Activated T-helper 1 cell treated with anti-CD3 and anti-CD28 coated beads, Interleukin-12 subunit alpha, Interleukin-12 subunit beta, Interleukin-2, Interleukin-4 antibody, amounts not matched to agents 30 ng/mL and 10 ng/mL and 1 ng/mL, durations not matched to agents 14 hours and 24 hours and 36 hours (primary cell): ENCODE data around the gene CIDEB. TPM values are rescaled to one million over a fixed set of nuclear protein-coding genes. Genes with fewer than 3 reads are reported as not detected.
"Not testable (repeated sequence)": the region's sequence is repeated elsewhere in the genome, so short reads cannot be mapped to it uniquely, and the experiment has no call there.

Experiments
- DNase-seq: peaks from one replicate; pipeline ENCODE4 v3.0.0; 2021; ENCODE audit warnings: low spot score
- H3K27ac Mint-ChIP-seq: one replicate; pipeline ENCODE4 v1.8.0; 2021; ENCODE audit warnings: mild to moderate bottlenecking, mixed read lengths
- H3K27me3 Mint-ChIP-seq: one replicate; pipeline ENCODE4 v1.8.0; 2022; ENCODE audit warnings: mild to moderate bottlenecking, moderate library complexity, mixed read lengths; ENCODE audit not compliant: insufficient read depth
- H3K36me3 Mint-ChIP-seq: one replicate; pipeline ENCODE4 v1.8.0; 2021; ENCODE audit warnings: low read depth, mixed read lengths
- H3K4me1 Mint-ChIP-seq: one replicate; pipeline ENCODE4 v1.8.0; 2021; ENCODE audit warnings: low read depth, mixed read lengths
- H3K4me3 Mint-ChIP-seq: one replicate; pipeline ENCODE4 v1.8.0; 2021; ENCODE audit warnings: mild to moderate bottlenecking, moderate library complexity, mixed read lengths
- H3K9me3 Mint-ChIP-seq: one replicate; pipeline ENCODE4 v1.8.0; 2021; ENCODE audit warnings: mixed read lengths
- intact Hi-C: fragments of 100-400 bp; cut with micrococcal nuclease; formaldehyde crosslinking; loops from one replicate; pipeline ENCODE4 v1.15.1; 2024
- total RNA-seq: library from RNA; stranded (reverse); gene quantifications from 2 replicates; pipeline ENCODE4 v1.2.3, GENCODE V29; 2022

CIDEB gene, protein sequence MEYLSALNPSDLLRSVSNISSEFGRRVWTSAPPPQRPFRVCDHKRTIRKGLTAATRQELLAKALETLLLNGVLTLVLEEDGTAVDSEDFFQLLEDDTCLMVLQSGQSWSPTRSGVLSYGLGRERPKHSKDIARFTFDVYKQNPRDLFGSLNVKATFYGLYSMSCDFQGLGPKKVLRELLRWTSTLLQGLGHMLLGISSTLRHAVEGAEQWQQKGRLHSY
- total RNA-seq, result 18.1 and 18.7 TPM in 2 replicates

DNA sequence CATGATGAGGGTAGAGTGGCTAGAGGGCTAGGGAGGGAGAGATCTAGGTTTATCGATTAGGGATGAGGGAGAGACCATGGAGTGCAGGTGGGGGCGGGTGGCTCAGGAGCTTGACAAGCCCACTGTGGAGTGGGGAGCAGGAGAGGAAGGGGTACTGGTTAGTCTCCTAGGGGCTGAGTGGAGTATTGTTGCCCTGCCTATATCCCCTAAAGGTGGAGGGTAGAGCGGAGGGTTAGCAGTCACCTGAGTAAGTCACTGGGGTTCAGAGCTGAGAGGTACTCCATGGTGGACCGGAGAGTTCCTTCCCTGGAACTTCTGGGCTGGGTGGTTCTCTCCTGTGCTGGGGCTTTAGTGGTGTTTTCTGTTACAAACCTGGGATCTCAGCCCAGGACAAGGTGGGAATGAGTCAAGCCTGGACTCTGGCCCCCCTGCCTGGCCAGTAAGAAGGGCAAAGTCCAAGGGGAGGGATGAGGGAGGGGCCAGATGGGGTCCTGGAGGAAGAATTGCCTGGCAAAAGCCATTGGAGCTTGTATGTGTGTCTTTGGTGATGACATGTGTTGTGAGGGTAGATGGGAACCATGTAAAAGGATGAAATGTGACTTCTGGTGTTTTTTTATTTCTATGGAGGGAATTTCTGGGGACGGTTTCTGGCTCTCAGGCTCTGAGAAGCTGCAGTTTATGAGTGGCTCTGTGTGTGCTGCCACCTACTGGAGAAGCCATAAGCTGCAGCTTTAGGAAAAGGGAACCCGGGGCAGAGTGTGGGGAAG is at the start of gene CIDEB:
CIDEB (minus strand) TSS at position 403 of the 767 bp plus-strand sequence; CDS start at position 284, 119 bp downstream.
- peak; percentile 45 for DNase-seq
- Mint-ChIP-seq H3K27ac (peak within 1 kb of the TSS; percentile 64), H3K27me3 (peaks cover 1% of the 10 kb centered on the region), H3K4me3 (peak within 1 kb of the TSS; percentile 25), H3K9me3 (no peaks in the 10 kb centered on the region), H3K4me1 (peaks cover 50% of the 10 kb centered on the region), H3K36me3 (peaks cover 62% of the 10 kb centered on the region)
- intact Hi-C loops, result loop anchor here (1.0 kb wide), 3 partner anchors 8 to 91 kb away; partner anchors contain the start of genes DHRS1, MDP1 and NOP9

DNA sequence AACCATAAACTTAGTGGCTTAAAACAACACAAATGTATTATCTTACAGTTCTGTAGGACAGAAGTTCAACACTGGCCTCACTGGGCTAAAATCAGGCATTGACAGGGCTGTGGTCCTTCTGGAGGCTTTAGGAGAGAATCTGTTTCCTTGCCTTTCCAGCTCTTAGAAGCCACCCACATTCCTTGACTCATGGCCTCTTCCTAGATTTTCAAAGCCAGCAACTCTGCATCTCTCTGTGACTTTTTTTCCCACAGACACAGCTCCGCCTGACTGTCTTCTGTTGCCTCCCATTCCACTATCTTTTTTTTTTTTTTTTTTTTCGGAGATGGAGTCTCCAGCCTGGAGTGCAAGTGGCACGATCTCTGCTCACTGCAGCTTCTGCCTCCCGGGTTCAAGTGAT is 48.4 kb upstream of the CIDEB start:
- H3K4me3 Mint-ChIP-seq, result no peak overlapping the region
- no peak overlapping the region for H3K27ac Mint-ChIP-seq
- peaks cover 25% of the 10 kb centered on the region for H3K27me3 Mint-ChIP-seq
- H3K4me1 Mint-ChIP-seq, result no peaks in the 10 kb centered on the region
- no peaks in the 10 kb centered on the region for H3K36me3 Mint-ChIP-seq
- DNase-seq, result no peak
- intact Hi-C loops, result no loop called here
- no peaks in the 10 kb centered on the region for H3K9me3 Mint-ChIP-seq

DNA sequence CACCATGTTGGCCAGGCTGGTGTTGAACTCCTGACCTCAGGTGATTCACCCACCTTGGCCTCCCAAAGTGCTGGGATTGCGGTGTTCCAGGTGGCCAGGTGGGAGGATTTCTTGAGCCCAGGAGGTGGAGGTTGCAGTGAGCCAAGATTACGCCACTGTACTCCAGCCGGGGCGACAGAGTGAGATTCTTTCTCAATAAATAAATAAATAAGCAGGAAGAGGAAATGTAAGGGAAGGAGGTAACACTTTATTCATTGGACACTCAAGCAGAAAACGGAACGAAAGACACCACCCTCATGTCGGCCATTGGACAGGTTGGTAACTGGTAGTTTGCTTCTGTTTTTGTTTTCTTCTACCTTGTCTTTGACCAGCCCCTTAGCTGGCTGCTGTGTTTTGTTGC is 47.2 kb upstream of the CIDEB start:
- Mint-ChIP-seq H3K27me3 (peaks cover 31% of the 10 kb centered on the region), H3K4me1 (no peaks in the 10 kb centered on the region), H3K4me3 (no peak overlapping the region), H3K36me3 (no peaks in the 10 kb centered on the region), H3K9me3 (no peaks in the 10 kb centered on the region), H3K27ac (no peak overlapping the region)
- no peak for DNase-seq
- intact Hi-C loops, result no loop called here

DNA sequence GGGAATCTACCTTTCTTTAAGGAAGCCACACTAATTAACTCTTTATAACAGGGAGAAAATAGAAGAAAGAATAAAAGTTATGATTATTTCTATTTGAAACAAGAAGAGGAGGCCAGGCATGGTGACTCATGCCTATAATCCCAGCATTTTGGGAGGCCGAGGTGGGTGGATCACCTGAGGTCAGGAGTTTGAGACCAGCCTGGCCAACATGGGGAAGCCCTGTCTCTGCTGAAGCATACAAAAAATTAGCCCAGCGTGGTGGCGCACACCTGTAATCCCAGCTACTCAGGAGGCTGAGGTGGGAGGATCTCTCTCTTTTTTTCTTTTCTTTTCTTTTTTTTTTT is 46.7 kb upstream of the CIDEB start:
- H3K27ac Mint-ChIP-seq, H3K36me3 Mint-ChIP-seq, DNase-seq, intact Hi-C loops, H3K9me3 Mint-ChIP-seq, H3K4me3 Mint-ChIP-seq, H3K4me1 Mint-ChIP-seq: not testable (repeated sequence)
- H3K27me3 Mint-ChIP-seq, result peaks cover 34% of the 10 kb centered on the region

DNA sequence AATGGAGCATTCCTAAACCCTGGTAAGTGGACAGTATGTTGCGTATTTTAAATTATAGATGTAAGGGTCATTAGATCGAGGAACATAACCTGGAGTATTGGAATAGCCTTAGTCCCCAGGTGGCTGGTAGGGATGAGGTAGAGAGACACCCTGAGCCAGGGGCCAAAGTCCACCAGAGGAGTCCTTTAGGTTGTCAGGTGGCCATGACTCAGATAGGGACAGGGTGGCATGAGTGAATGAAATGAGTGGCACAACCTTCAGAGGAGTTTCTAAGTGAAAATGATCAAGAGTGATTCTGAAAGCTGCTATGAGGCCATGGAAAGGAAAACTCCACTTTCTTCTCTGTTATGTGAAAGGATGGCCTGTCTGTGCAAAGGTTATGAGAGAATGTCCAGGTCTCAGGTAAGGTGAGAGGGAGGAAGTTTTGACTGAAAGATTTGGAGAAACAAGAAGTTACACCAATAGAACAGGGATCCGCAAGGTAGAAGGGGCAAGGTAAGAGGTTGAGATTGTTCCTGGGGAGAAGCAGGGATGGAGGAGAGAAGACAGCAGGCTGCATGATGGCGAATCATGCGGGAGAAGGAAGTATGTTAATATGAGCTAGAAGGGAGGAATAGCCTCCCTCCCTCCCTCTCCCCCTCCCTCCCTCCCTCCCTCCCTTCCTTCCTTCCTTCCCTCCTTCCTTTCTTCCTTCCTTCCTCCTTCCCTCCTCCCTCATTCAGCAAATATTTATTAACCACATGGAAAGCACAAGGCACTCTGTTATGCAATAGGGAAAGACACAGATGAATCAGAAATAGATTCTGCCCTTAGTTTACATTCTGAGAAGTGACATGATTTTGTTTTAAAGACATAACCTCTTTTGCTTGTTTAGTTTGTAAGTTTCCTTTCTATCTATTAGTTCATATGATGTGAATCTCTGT is 46.0 kb upstream of the CIDEB start:
- Mint-ChIP-seq H3K27ac (no peak overlapping the region), H3K9me3 (no peaks in the 10 kb centered on the region), H3K36me3 (peaks cover 2% of the 10 kb centered on the region), H3K4me1 (no peaks in the 10 kb centered on the region), H3K27me3 (peaks cover 41% of the 10 kb centered on the region), H3K4me3 (no peak overlapping the region)
- intact Hi-C loops, result no loop called here
- DNase-seq, result no peak

DNA sequence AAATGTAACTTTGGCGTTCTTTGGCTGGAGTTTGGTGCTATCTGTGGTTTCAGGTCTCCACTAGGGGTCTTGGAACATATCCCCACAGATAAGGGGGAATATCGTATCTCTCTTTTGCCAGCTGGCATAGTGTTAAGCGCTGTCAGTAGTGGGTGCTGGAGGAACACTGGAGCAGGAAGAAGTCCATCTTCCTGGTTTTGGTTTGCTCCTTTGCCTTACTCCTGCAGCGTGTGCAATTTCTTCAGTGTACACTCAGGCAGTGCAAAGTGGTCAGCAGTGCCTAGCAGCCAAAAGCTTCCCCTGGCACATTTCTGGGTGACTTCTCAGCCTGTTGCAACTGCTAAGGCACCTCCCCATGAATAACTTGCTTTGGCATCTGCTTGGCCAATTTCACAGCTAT is 43.7 kb upstream of the CIDEB start:
- Mint-ChIP-seq H3K4me1 (no peaks in the 10 kb centered on the region), H3K36me3 (peaks cover 2% of the 10 kb centered on the region), H3K27ac (no peak overlapping the region), H3K9me3 (no peaks in the 10 kb centered on the region), H3K4me3 (no peak overlapping the region), H3K27me3 (peaks cover 35% of the 10 kb centered on the region)
- DNase-seq, result no peak
- intact Hi-C loops, result no loop called here

DNA sequence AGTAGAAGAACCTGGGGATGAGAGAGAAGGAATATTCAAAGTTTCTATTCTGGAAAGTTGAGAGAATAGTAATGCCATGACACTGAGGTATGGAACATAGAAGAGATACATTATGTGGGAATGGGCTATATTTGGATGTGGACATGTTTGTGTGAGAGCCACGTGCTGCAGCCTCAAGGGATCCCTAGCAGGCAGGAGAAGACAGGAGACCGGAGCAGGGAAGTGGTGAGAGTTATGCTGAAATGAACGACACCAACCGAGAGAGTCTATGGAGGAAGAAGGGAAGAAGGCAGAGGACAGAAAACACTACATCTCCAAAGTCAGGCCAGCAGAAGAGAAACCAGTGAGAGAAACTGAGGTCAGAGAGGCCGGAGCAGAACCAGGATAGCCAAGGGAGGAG is 42.0 kb upstream of the CIDEB start:
- Mint-ChIP-seq H3K4me1 (no peaks in the 10 kb centered on the region), H3K27ac (no peak overlapping the region), H3K36me3 (peaks cover 2% of the 10 kb centered on the region), H3K4me3 (no peak overlapping the region), H3K9me3 (no peaks in the 10 kb centered on the region), H3K27me3 (peaks cover 38% of the 10 kb centered on the region)
- no peak for DNase-seq
- intact Hi-C loops, result no loop called here

DNA sequence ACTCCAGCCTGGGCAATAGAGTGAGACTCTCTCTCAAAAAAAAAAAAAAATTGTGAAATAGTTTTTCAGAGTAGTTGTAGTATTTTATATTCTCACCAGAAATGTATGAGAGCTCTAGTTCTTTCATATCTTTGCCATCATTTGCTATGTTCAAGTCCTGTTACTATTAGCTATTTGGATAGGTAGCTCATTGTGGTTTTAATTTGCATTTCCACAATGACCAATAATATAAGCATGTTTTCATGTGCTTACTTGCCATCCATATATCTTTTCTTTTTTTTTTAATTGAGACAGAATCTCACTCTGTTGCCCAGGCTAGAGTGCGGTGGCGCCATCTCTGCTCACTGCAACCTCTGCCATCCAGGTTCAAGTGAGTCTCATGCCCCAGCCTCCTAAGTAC is 40.4 kb upstream of the CIDEB start:
- H3K27ac Mint-ChIP-seq, result no peak overlapping the region
- intact Hi-C loops, result no loop called here
- no peaks in the 10 kb centered on the region for H3K4me1 Mint-ChIP-seq
- H3K9me3 Mint-ChIP-seq, result no peaks in the 10 kb centered on the region
- no peak overlapping the region for H3K4me3 Mint-ChIP-seq
- peaks cover 2% of the 10 kb centered on the region for H3K36me3 Mint-ChIP-seq
- peaks cover 45% of the 10 kb centered on the region for H3K27me3 Mint-ChIP-seq
- no peak for DNase-seq

DNA sequence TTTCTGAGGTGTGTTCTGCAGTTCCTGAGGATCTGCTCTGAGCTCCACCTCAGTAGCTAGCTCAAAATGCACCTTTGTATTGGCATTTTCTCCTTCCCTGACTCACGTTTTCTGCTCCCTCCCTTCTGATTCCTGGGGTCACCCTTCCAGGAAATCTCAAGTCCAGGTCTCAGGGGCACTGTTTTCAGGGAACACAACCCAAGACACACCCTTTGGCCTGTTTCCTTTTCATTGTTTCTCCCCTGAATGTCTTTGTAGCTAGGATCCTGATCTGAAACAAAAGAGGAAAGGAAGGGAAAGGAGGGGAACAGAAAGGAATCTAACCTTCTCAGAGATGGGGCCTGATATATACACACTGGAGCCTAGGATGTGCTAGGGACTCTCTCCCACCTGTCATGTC is 39.4 kb upstream of the CIDEB start:
- DNase-seq, result no peak
- intact Hi-C loops, result no loop called here
- Mint-ChIP-seq H3K27ac (no peak overlapping the region), H3K4me1 (no peaks in the 10 kb centered on the region), H3K27me3 (peaks cover 48% of the 10 kb centered on the region), H3K36me3 (peaks cover 3% of the 10 kb centered on the region), H3K4me3 (no peak overlapping the region), H3K9me3 (no peaks in the 10 kb centered on the region)

DNA sequence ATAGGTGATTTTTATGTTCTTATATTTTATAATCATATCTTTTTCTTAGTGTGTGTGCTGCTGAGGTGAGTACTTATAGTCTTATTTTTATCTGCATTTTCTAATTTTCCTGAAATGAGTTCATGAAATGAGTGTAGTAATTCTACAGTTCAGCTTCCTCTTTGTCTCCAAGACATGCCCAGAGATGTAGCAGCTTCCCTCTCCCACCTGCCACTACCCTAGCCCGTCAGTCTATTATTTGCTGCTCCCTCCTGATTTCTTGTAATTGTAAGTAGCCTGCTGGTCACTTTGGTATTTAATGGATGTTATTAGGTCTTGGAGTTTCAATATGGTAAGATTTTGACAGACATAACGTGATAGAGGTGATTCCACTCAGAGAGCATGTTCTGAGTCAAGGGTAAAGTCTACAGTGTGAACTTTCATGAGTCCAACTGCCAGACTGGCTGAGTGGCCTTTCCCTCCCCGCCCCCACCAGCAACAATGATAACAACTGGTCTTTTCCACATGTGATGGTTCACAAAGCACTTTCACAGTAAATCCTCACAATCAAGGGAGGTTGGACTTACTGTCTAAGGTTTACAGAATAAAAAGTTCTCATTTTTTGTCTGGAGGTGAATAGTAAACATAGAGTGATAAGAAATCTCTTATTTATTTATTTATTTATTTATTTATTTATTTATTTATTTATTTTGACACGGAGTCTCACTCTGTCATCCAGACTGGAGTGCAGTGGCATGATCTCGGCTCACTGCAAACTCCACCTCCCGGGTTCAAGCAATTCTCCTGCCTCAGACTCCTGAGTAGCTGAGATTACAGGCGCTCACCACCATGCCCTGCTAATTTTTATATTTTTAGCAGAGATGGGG is 36.3 kb upstream of the CIDEB start:
- peaks cover 19% of the 10 kb centered on the region for H3K27me3 Mint-ChIP-seq
- intact Hi-C loops, result no loop called here
- H3K27ac Mint-ChIP-seq, result no peak overlapping the region
- DNase-seq, result no peak
- peaks cover 9% of the 10 kb centered on the region for H3K4me1 Mint-ChIP-seq
- peaks cover 1% of the 10 kb centered on the region for H3K36me3 Mint-ChIP-seq
- H3K9me3 Mint-ChIP-seq, result no peaks in the 10 kb centered on the region
- H3K4me3 Mint-ChIP-seq, result no peak overlapping the region

DNA sequence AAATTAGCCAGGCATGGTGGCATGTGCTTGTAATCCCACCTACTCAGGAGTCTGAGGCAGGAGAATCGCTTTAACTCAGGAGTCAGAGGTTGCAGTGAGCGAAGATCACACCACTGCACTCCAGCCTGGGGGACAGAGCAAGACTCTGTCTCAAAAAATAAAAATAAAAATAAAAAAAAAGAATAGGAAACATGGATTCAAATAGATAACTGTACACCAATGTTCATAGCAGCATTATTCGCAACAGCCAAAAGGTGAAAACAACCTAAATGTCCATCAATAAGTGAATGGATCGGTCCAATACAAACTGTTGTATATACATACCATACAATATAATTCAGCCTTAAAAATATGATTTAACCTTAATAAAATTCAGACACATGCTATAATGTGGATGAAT is 35.1 kb upstream of the CIDEB start:
- peaks cover 15% of the 10 kb centered on the region for H3K4me1 Mint-ChIP-seq
- H3K36me3 Mint-ChIP-seq, result peaks cover 6% of the 10 kb centered on the region

DNA sequence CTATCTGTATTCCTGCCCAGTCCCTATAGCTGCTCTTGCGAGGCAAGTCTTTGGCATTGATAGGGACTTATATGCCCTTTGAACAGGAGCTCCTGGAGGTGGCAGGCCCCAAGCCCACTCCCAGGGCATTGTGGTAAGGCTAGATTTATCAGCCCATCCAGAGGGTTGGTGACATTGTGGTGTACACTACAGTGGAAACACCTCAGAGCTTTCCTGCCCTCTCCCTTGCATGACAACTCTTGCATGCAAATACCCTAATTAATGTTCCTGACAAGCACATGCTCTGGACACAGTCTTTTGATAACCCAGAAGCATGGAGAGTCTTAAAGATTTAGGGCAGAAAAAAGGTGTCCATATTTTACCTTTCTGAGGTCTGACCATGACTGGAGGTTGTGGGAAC is 32.8 kb upstream of the CIDEB start:
- Mint-ChIP-seq H3K4me3 (peak overlapping the region; percentile 91), H3K27me3 (peaks cover 13% of the 10 kb centered on the region), H3K4me1 (peaks cover 22% of the 10 kb centered on the region), H3K27ac (no peak overlapping the region), H3K9me3 (no peaks in the 10 kb centered on the region), H3K36me3 (peaks cover 23% of the 10 kb centered on the region)
- intact Hi-C loops, result no loop called here
- DNase-seq, result no peak

More for the DNA sequence above, 35.1 kb upstream of the CIDEB start:
- intact Hi-C loops, result no loop called here
- Mint-ChIP-seq H3K4me3 (no peak overlapping the region), H3K9me3 (no peaks in the 10 kb centered on the region), H3K27ac (no peak overlapping the region), H3K27me3 (peaks cover 14% of the 10 kb centered on the region)
- no peak for DNase-seq
